Upper lobe of left lung (tissue), 6 donors: Measurements from ENCODE around the gene GOLGA8H. TPM values are rescaled to one million over a fixed set of nuclear protein-coding genes. Genes with fewer than 3 reads are reported as not detected.
"Not testable (repeated sequence)": the region's sequence is repeated elsewhere in the genome, so short reads cannot be mapped to it uniquely, and the experiment has no call there.

Experiments used
- ATAC-seq, 2 donors: fragments of 200-7000 bp; cut with Tn5 transposase; one replicate each; pipeline ENCODE4 v1.9.1; 2022; ENCODE audit warnings: mild to moderate bottlenecking in 2 of 2, moderate library complexity in 2 of 2; ENCODE audit not compliant: low FRiP score in 2 of 2
- DNase-seq, 2 donors: peaks; one replicate each; pipeline ENCODE4 v3.0.0-alpha.2; 2019 to 2020
- H3K27ac ChIP-seq, 4 donors: fragments of 200-600 bp; sonication (generic); one replicate each; pipeline ENCODE4 v1.5.1; 2016 to 2019
- H3K27me3 ChIP-seq, 4 donors: fragments of 200-600 bp; sonication (generic); one replicate each; pipeline ENCODE4 v1.5.1; 2017 to 2019
- H3K36me3 ChIP-seq, 4 donors: fragments of 200-600 bp; sonication (generic); one replicate each; pipeline ENCODE4 v1.5.1; 2016 to 2019
- H3K4me1 ChIP-seq, 4 donors: fragments of 200-600 bp; sonication (generic); one replicate each; pipeline ENCODE4 v1.5.1; 2018 to 2019
- H3K4me3 ChIP-seq, 4 donors: fragments of 200-600 bp; sonication (generic); one replicate each; pipeline ENCODE4 v1.5.1; 2017 to 2019; ENCODE audit warnings: mild to moderate bottlenecking in 2 of 4, moderate library complexity in 1 of 4
- H3K9me3 ChIP-seq, 4 donors: fragments of 200-600 bp; sonication (generic); one replicate each; pipeline ENCODE4 v1.5.1; 2018 to 2019
- CTCF ChIP-seq, 6 experiments: fragments of 450-650 bp in 4 of 6; fragments of 200-600 bp in 2 of 6; sonication (generic) in 2 of 6; IDR thresholded peaks; one replicate each; pipeline ENCODE4 v1.5.1; 2016 to 2019; ENCODE audit warnings: antibody characterized with exemption in 6 of 6
- WGBS, 2 donors: methylation state at CpG; one replicate each; pipeline ENCODE4 v1.1.5; 2017 to 2018; 5-methylcytosine and 5-hydroxymethylcytosine counted together
- total RNA-seq, 6 donors: library from RNA; depleted of rRNA in 4 of 6; stranded (reverse); fragments of >200 nt in 4 of 6; gene quantifications; one replicate each; pipeline versions ENCODE4 v1.1.0 to v1.2.1, GENCODE V29; 2016 to 2021
- donor health status: DM: no; HTN: no; CAD: no; lungs with moderate emphysema.
- donor health status: DM: no; HTN: yes; CAD: no; lungs with severe emphysema.

Gene GOLGA8H
- total RNA-seq: 1 to 10 TPM in 2 of 6 donors, under 1 TPM in 4; 0.46 to 7.3 (median 0.89) TPM

GRCh38 chr15:30603796-30604195 is at the start of gene GOLGA8H:
Gene GOLGA8H (plus strand): TSS chr15:30604028. CDS start chr15:30604126, 98 bp downstream.
- H3K4me1 ChIP-seq, H3K9me3 ChIP-seq, H3K4me3 ChIP-seq, ATAC-seq, DNase-seq, H3K27ac ChIP-seq, H3K36me3 ChIP-seq, H3K27me3 ChIP-seq: not testable (repeated sequence)
- WGBS, 2 donors: 94 to 98% methylated on average over 7 to 8 of the region's 8 CpGs

- peak in 1 of 2 donors; percentile 19 for DNase-seq
- H3K27ac ChIP-seq, H3K36me3 ChIP-seq, H3K27me3 ChIP-seq, H3K4me1 ChIP-seq, ATAC-seq, H3K4me3 ChIP-seq, H3K9me3 ChIP-seq: not testable (repeated sequence)
- TF ChIP-seq CTCF (IDR thresholded peaks at IDR 0.05): peak in 4 of 6 experiments; percentile 18 to 50 (median 33)
- WGBS, 2 donors: 36% methylated on average over 1 of the region's 6 CpGs; no CpG with 5 or more reads in 1 of the 2 donors
These were observed 36.9 kb upstream of the GOLGA8H start for GRCh38 chr15:30566949-30567348.

- not testable (repeated sequence) for H3K9me3 ChIP-seq, H3K36me3 ChIP-seq, H3K27me3 ChIP-seq, H3K4me1 ChIP-seq, DNase-seq
- WGBS, 2 donors: no CpG with 5 or more reads among the region's 38 CpGs
- H3K27ac ChIP-seq: peak overlapping the region in 1 of 4 donors; percentile 63
- peak overlapping the region in 2 of 4 donors; percentile 35 to 36 for H3K4me3 ChIP-seq
- ATAC-seq: peak; percentile 87 to 96
These were observed 30.8 kb upstream of the GOLGA8H start for GRCh38 chr15:30573012-30573491.

- no CpG with 5 or more reads among the region's 6 CpGs for WGBS, 2 donors
These were observed 24.3 kb upstream of the GOLGA8H start for GRCh38 chr15:30579394-30579970.

GRCh38 chr15:30580716-30581115 is 23.1 kb upstream of the GOLGA8H start:
- DNase-seq, H3K36me3 ChIP-seq, H3K9me3 ChIP-seq, H3K27me3 ChIP-seq, H3K4me1 ChIP-seq, H3K4me3 ChIP-seq, ATAC-seq, H3K27ac ChIP-seq: not testable (repeated sequence)
- WGBS, 2 donors: no CpG with 5 or more reads among the region's 4 CpGs

More at GRCh38 chr15:30579394-30579970, 24.3 kb upstream of the GOLGA8H start:
- not testable (repeated sequence) for H3K27ac ChIP-seq, H3K4me1 ChIP-seq, H3K9me3 ChIP-seq, DNase-seq, H3K36me3 ChIP-seq, H3K4me3 ChIP-seq, ATAC-seq, H3K27me3 ChIP-seq

GRCh38 chr15:30598953-30599352 is 4.9 kb upstream of the GOLGA8H start:
- not testable (repeated sequence) for DNase-seq, H3K27ac ChIP-seq, H3K36me3 ChIP-seq, H3K9me3 ChIP-seq, H3K4me1 ChIP-seq, H3K4me3 ChIP-seq, ATAC-seq, H3K27me3 ChIP-seq
- 5 to 11% methylated on average over 2 of the region's 2 CpGs for WGBS, 2 donors
- TF ChIP-seq CTCF (IDR thresholded peaks at IDR 0.05): peak in 4 of 6 experiments; percentile 9 to 45 (median 28)

- H3K4me3 ChIP-seq, DNase-seq, H3K27me3 ChIP-seq, H3K36me3 ChIP-seq, H3K9me3 ChIP-seq, H3K27ac ChIP-seq, ATAC-seq, H3K4me1 ChIP-seq: not testable (repeated sequence)
- 60% methylated on average over 1 of the region's 6 CpGs; no CpG with 5 or more reads in 1 of the 2 donors for WGBS, 2 donors
These were observed 8.4 kb downstream of the GOLGA8H start for GRCh38 chr15:30612271-30612670.

- not testable (repeated sequence) for H3K4me1 ChIP-seq, H3K4me3 ChIP-seq, H3K27ac ChIP-seq, H3K9me3 ChIP-seq, ATAC-seq, DNase-seq, H3K27me3 ChIP-seq, H3K36me3 ChIP-seq
- 7 to 19% methylated on average over 1 of the region's 3 CpGs for WGBS, 2 donors
These were observed 17.5 kb downstream of the GOLGA8H start for GRCh38 chr15:30621342-30621741.
